OCI-LY3 (cell line): ENCODE measurements around the gene KAT14.

ENCODE experiments used
- CTCF ChIP-seq: fragments of 200-600, 300-600 bp; sonication (generic); IDR thresholded peaks from 2 replicates; pipeline ENCODE4 v1.5.1; 2014; ENCODE audit warnings: antibody characterized with exemption, low read length, low read depth
- EZH2phosphoT487 ChIP-seq: fragments of 200-600 bp; shearing (Covaris generic); IDR thresholded peaks from 2 replicates; pipeline ENCODE4 v1.6.1; 2018; ENCODE audit warnings: antibody characterized with exemption, mixed run types, low read depth

GRCh38 chr20:18092890-18093289, 44.8 kb upstream of the KAT14 start:
- no peak for TF ChIP-seq CTCF
- TF ChIP-seq EZH2phosphoT487, result no peak
